ENCODE measurements around the gene PGA3.
"Not testable (repeated sequence)": the region's sequence is repeated elsewhere in the genome, so short reads cannot be mapped to it uniquely, and the experiment has no call there.

Gene PGA3

DNA sequence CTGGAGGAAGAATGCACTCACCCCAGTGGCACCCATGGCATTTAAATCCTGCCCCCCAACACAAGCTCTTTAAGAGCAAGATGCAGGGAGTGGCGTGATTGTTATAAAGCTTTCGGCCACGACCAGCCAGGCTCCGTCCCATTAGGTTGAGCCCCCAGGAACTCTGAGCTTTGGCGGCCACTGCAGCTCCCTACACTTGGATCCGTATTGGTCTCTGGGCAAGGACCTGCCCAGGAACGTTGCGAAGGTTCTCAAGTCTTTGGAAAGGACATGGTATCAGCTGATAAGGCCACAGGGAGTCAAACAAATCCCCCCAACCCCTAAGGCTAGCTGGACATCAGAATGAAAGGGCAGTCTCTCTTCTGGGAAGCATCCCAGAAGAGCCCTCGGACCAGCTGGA, 32.7 kb upstream of the PGA3 start:
- no peak for FAIRE-seq
- DNase-seq (ENCODE audit: insufficient read length, low spot score) = no peak

DNA sequence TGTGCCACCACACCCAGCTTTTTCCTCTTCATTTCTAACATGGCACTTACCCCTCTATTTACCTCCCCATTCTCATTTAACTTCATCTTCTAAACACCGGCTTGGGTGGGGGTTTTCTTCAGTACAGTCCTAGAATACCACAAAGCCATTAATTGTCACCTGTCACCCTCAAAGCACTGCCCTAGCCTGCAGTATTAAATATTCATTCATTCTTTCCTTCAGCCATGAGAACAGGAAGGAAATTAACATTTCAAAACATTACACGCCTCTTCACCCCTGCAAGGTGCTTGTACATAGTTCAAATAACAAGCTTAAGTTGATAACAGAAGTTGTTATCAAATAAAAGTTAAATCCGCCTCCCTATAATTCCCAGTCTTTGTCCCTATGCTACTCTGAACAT, 31.4 kb upstream of the PGA3 start:
- DNase-seq (ENCODE audit: insufficient read length, low spot score) (no peak), FAIRE-seq (no peak)

DNA sequence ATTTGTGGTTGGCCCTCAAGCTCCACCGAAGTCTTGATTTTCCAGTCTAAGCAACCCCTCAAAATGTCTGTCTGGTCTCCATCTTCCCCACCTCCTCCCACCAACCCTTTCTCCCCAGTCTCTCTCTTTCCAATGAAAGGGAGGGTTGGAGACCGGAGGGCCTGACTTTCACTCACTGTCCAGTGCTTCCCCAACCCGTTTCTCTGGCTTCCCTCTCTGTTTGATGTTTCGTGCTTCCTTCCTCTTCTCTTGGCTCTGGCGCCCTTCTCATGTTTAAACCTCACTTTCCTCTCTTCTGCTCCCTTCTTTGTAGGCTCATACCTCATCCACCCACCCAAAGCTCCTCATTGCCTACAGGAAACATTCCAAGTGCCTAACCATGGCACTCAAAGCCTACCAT, 31.0 kb upstream of the PGA3 start:
- no peak for DNase-seq (ENCODE audit: insufficient read length, low spot score)

DNA sequence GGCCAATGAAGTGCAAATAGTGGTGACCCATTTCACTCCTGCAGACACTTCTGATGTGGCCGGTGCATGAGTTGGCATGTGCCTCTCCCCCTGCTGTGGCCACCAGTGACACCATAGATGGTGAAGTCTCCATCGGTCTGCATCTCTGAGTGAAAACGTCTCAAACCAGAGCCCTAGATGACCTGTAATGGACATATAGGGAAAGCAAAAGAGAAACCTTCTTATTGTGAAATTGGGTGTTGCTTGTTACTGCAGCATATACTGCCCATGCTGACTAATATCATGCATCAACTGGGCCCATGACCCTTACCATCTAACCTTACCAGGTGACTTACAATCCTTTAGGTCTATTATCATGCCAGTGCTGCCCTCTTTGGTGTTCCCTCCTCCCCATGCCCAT, 30.4 kb upstream of the PGA3 start:
- FAIRE-seq = no peak
- DNase-seq (ENCODE audit: insufficient read length, low spot score) = no peak

More for the DNA sequence above, 31.0 kb upstream of the PGA3 start:
- no peak for FAIRE-seq

DNA sequence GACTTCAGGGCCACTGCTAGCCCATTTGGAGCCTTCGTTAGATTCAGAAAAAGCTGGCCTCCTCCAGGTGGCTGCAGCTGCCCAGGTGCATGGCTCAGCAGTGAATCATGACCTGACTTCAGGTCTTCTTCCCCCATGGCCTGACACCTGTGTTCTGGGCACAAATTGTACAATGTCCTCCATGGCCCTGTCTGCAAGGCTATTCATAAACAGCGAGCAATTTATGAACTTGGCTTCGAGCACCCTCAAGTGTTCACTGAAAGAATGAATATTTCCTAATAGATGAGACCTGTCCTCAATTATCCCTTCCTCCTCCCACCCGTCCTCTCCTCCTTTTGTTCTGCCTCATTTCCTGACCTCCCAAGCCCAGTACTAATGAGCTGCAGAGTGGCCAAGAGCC, 29.9 kb upstream of the PGA3 start:
- FAIRE-seq = no peak

DNA sequence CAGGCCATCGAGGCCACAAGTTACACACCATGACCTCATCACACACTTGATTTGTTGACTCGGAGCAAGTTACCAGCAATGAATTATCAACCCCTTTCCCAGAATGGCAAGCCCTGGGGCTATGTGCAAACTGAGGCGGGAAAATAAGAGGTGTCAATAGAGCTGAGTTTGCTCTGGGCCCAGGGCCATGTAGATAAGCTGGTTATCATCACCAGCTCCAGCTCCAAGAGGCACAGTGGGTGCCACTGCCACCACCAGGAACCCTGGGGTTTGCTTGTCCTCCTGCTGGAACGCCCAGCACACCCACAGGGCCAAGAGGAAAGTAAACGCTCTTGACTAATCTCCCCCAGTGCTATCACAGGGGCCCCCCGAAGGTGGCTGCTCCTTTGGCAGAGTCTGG, 29.0 kb upstream of the PGA3 start:
- FAIRE-seq (no peak), DNase-seq (ENCODE audit: insufficient read length, low spot score) (no peak)

More for the DNA sequence above, 29.9 kb upstream of the PGA3 start:
- DNase-seq (ENCODE audit: insufficient read length, low spot score) = peak; percentile 34

DNA sequence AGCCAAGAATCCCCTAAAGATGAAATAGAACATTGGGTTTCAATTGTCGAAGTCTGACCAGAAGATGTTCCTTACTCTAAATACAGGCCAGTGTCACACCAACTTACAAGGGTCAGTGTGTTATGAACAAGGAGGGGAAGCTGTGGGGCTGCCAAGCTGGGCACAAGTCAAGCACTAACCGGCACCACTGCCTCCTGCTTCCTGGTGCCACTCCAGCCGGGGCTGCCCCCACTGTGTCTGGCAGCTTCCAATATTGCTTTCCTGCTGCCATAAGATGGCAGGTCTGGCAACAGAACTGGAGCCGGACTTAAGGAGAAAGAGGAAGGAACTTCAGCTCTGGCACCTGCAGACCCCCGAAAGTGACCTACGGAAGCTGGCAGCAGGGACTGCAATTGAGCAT, 28.4 kb upstream of the PGA3 start:
- no peak for DNase-seq (ENCODE audit: insufficient read length, low spot score)
- FAIRE-seq = no peak

DNA sequence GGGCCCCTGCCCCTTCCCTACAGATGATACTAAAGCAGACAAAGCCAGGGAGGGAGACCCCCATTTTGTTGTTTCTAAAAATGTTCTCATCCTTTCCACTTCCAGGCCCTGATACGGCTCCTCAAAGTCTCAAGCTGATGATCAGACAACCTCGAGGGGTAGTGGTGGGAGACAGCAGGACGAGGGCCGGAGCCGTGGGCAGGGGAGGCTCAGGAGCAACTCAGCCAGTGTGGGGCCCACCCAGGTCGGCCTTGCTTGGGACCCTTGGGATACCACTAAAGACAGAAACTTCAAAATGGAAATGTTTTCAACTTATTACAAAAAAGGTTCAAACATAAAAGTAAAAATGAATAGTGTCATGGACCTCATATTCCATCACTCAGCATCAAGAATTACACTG, 26.9 kb upstream of the PGA3 start:
- no peak for DNase-seq (ENCODE audit: insufficient read length, low spot score)
- no peak for FAIRE-seq

DNA sequence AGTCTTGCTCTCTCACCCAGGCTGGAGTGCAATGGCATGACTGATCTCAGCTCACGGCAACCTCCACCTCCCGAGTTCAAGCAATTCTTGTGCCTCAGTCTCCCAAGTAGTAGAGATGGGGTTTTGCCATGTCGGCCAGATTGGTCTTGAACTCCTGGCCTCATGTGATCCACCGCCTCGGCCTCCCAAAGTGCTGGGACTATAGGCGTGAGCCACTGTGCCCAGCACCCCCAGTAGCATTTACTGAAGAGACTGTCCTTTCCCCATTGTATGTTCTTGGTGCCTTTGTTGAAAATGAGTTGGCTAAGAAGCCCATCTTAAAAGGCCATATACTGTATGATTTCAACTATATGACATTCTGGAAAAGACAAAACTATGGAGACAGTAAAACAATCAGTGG, 23.1 kb upstream of the PGA3 start:
- not testable (repeated sequence) for FAIRE-seq; DNase-seq (ENCODE audit: insufficient read length, low spot score)

DNA sequence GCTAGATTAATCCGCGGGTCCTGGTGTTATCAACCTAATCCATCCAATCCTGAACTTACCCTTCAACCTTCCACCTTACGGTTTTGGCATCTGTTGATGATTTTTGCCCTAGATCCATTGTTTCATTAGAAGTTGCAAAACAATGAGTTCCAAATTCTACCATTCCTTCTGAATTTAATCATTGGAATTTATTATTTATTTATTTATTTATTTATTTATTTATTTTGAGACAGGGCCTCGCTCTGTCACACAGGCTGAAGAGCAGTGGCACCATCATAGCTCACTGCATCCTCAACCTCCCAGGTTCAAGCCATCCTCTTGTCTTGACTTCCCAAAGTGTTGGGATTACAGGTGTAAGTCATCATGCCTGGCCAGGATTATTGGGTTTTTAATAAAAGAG, 21.8 kb upstream of the PGA3 start:
- FAIRE-seq (no peak), DNase-seq (ENCODE audit: insufficient read length, low spot score) (no peak)

DNA sequence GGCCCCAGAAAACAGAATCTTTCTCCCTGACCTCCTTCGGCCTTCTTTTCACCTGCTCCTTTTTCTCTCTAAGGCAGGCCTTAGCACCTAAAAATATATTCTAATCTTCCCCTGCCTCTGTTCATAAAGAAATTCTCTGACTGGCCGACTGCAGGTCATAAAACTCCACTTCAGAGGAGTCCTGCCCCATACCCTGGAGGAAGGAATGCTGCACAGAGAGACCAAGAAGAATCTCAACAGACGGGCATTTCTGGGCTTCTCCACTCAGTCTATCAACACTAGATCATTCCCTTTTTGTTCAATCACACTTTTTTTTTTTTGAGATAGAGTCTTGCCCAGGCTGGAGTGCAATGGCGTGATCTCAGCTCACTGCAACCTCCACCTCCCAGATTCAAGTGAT, 19.7 kb upstream of the PGA3 start:
- FAIRE-seq (no peak), DNase-seq (ENCODE audit: insufficient read length, low spot score) (no peak)

DNA sequence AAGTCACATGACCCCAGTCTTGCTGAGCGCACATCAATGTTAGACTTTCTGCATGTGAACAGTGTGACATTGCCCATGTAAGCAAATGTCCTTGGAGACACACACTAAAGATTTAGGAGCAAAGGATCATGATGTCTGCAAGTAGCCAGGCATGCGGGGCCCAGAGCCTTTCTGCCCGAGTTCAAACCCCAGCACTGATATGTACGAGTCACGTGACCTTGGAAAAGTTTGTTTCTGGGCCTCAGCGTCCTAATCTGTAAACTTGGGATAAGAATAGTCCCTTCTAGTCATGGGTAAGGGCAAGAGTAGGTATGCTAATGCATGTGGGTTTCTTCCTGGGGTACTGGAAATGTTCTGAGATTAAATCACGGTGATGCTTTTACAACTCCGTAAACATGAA, 16.8 kb upstream of the PGA3 start:
- DNase-seq (ENCODE audit: insufficient read length, low spot score) (no peak), FAIRE-seq (no peak)

DNA sequence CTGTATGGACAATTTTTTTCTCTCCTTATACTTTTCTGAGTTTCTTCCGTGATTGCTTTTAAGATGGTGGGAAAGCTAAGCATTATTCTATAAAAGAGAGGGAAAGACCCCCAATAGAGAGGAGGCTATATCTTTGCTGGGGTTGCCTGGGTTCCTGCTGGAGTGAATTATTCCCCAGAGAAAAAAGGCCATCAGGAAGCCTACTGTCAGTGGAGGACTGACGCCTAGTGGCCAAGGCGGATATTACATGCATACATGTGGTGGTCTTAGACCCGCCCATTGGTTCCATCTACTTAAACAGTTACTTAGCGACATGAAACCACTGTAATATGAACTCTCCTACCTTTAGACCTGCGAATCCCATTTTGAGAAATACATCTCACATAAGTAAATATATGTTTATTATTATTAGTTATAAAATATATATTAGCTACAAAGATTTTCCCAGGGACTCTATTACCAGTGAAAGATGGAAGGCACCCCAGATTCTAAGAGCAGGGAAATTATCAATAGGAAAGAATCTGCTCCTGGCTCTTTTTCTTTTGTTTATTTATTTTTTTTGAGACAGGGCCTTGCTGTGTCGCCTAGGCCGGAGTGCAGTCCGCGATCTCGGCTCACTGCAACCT, 15.7 kb upstream of the PGA3 start:
- FAIRE-seq (no peak), DNase-seq (ENCODE audit: insufficient read length, low spot score) (peak; percentile 71)

DNA sequence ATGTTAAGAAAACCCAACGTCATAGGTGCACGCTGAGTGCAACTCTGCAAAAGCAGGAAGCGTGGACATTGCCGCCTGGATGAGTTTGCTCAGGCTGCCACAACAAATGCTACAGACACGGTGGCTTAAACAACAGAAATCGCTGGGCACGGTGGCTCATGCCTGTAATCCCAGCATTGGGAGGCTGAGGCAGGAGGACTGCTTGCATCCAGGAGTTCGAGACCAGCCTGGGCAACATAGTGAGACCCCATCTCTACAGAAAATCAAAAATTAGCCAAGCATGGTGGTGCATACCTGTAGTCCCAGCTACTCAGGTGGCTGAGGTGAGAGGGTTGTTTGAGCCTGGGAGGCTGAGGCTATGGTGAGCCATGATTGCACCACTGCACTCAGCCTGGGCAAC, 13.4 kb upstream of the PGA3 start:
- no peak for FAIRE-seq
- no peak for DNase-seq (ENCODE audit: insufficient read length, low spot score)

DNA sequence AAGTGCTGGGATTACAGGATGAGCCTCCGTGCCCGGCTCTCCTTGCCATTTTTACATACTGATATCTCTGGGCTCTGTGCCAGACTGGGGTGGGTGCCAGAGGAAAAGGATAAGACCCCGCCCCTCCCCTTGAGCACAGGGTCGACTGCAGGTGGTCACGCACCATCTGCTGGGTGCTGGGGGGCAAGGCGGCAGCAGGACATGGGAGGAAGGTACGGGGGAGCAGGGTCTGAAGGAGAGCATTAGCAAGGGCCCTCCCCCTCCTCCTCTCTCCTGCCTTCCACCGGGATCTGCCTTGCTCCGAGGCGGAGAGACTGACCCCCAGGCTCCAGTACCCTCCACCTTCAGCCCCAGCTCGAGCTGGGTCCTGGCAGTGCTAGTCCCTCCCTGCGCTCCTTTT, 9.7 kb upstream of the PGA3 start:
- DNase-seq (ENCODE audit: insufficient read length, low spot score) = no peak
- no peak for FAIRE-seq

DNA sequence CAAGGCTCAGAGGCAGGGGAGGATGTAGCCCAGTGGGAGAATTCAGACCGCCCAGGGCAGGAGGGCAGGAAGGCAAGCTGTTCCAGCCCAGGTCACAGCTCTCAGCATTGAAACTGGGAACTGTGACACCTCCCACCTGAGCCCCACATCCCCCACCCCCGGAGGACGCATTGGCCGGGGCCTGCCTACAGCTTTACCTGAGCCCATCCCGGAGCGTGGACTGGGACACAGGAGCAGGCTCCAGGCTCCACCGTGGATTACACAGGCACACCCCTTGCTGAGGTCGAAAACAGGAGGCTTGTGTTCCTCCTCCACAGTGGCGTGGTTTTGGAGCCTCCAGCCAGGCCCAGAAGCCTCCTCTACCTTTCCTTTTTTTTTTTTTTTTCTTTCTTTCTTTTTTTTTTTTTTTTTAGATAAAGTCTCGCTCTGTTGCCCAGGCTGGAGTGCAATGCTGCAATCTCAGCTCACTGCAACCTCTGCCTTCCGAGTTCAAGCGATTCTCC, 9.1 kb upstream of the PGA3 start:
- DNase-seq (ENCODE audit: insufficient read length, low spot score) (no peak), FAIRE-seq (no peak)

DNA sequence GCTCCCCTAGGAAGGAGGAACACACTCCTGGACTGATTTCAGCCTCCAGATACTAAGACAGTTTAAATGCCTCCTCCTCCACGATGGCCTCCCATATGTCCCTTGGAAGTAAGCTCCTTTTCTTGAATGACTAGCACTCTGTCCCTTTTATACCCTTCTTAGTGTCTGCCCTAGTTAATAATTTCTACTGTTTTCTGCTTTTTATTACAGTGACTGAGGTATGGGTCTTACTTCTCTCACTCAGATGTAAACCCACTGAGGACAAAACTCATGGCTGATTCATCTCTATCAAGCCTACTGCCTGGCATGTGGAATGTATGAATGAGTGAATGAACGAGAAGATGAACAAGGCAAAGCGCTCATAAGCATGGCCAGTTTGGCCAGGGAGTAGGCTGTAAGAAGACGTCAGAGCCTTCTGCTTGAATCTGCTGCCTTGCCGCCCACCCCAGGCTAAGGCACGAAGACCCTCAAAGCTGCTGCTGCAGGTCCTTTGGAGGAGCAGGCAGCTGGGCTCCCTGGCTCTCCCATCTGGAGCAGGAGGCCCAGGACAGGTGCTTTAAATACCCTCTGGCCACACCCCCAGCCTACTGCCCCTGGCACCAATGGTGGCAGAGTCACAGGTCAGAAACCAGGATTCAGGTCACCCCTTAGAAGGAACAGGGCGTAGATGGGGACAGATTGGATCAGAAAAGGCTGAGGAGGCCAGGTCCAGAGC, 8.2 kb upstream of the PGA3 start:
- FAIRE-seq = no peak

DNA sequence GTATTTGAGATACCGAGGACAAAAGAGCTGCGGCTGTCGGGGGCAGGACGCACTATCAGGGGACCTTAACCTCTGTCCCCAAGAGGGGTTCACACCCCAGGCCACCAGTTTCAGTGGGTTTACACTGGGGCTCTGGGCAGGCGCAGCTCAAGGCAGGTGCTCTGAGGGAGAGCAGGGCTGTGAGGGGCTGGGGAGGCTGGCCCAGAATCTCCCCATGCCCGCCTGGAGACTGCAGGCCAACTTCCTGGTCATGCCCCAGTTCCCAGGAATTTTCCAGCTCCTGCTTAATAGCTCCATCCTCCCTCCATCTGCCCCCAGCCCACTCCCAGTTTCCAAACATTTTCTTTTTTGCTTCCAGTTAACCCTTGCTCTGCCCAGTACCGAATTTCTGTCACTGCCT, 7.6 kb upstream of the PGA3 start:
- DNase-seq (ENCODE audit: insufficient read length, low spot score) = no peak
- no peak for FAIRE-seq

More for the DNA sequence above, 8.2 kb upstream of the PGA3 start:
- no peak for DNase-seq (ENCODE audit: insufficient read length, low spot score)

DNA sequence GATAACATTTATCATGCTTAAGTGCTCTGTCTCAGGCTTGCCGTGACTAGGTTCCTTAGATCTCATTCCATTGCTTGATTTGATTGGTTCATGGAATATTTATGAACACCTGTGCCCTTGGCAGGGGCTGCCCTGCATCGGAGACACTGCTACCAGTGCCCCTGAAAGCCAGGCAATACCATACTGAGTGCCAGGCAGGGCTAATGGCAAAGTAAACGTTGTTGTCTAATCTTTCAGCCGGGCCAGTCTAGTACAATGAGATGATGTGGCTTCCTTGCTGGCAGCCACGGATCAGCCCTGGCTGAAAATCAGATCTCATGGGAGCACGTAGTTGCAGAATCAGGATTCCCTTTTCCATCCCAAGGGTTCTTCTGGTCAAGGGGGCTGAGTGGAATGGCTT, 5.0 kb upstream of the PGA3 start:
- DNase-seq (ENCODE audit: insufficient read length, low spot score) (no peak), FAIRE-seq (no peak)

DNA sequence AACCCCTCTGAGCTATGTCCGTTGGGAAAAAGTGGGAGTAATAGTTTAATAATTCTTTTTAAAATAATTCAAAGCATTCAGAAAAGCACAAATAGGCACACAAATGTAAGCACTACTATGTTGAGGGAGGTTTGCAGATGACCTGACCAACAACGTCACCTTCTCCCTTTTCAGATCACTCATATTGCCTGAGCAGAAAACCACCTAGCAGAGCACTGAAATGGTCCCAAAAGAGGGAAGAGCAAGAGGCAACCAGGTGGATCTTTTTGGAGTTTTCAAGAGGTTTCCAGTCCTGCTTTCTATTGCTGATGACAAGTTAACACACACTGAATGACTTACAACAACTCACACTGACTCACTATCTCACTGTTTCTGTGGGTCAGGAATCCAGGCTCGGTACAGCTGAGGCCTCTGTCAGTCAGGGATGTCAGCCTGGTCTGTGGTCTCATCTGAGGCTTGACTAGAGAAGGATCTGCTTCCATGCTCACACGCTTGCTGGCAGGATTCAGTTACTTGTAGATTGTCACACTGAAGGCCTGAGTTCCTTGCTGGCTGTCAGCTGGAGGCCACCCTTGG, 4.3 kb upstream of the PGA3 start:
- DNase-seq (ENCODE audit: insufficient read length, low spot score) = no peak

DNA sequence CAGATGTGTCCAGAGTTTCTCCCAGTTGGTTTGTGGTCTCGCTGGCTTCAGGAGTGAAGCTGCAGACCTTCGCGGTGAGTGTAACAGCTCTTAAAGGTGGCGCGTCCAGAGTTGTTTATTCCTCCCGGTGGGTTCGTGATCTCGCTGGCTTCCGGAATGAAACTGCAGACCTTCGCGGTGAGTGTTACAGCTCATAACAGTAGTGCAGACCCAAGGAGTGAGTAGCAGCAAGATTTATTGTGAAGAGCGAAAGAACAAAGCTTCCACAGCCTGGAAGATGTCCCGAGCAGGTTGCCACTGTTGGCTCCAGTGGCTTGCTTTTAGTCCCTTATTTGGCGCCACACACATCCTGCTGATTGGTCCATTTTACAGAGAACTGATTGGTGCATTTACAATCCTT, 1.8 kb upstream of the PGA3 start:
- no peak for FAIRE-seq
- no peak for DNase-seq (ENCODE audit: insufficient read length, low spot score)

More for the DNA sequence above, 4.3 kb upstream of the PGA3 start:
- no peak for FAIRE-seq

DNA sequence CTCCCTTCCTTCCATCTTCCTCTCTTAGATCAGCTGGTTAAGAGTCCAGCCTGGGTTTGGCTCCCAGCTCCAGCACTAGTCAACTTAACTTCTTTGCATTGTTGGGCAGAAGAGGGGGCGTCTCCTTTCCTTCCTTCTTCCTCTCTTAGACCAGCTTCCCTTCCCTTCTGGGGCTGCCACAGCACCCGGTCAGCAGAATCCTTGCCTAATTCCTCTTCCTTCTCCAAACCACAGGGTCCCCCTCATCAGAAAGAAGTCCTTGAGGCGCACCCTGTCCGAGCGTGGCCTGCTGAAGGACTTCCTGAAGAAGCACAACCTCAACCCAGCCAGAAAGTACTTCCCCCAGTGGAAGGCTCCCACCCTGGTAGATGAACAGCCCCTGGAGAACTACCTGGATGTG, 558 bp downstream of the PGA3 start:
- not testable (repeated sequence) for FAIRE-seq; DNase-seq (ENCODE audit: insufficient read length, low spot score)

All from HTR-8/SVneo (cell line).